ENCODE data around the gene ZNF460.

ZNF460 gene

DNA sequence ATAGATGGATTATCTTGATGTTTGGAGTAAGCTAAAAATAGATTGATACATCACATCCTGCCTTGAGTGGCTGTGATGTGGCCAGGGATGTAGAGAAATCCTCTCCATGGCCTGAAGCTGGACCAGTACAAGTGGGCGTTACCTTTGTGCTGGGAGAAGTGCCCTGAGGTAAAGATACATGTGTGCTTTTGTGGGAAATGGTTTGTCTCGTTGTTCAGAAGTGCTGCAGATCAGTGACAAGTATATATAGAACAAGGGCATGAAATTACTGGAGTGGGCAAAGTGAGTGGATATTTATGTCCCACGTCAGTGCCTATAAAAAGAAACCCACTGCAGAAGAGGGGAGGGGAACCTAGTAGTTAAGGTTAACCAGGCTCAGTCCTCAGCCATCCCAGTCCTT is 58.6 kb downstream of the ZNF460 start:
- DNase-seq (ENCODE audit: low read depth in 2 of 3, low spot score in 1 of 3), result no peak

DNA sequence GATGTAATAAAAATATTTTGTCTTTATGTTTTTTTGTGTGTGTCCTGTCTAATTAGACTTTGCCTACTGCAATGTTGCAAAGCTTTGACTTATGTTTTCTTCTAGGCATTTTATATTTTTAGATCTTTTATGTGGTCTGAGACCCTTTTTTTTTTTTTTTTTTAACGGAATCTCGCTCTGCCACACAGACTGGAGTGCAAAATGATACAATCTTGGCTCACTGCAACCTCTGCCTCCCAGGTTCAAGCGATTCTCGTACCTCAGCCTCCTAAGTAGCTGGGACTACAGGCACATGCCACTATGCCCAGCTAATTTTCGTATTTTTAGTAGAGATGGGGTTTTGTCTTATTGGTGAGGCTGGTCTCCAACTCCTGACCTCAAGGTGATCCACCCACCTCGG is 62.3 kb downstream of the ZNF460 start:
- DNase-seq (ENCODE audit: low read depth in 2 of 3, low spot score in 1 of 3), result no peak

All from stimulated activated CD4-positive, alpha-beta T cell treated with anti-CD3 and anti-CD28 coated beads, Interleukin-12 subunit alpha, Interleukin-12 subunit beta, amount 100 ng/mL, for 48 hours (primary cell).